Neural cell (in vitro differentiated cells): ENCODE measurements around the gene NSMF. TPM values are rescaled to one million over a fixed set of nuclear protein-coding genes. Genes with fewer than 3 reads are reported as not detected.

Experiments used
- H2AFZ ChIP-seq: fragments of 200-600, 300-800 bp; sonication (generic), shearing (Covaris generic); 2 replicates; pipeline ENCODE4 v1.6.0; 2014; ENCODE audit warnings: low read depth, mild to moderate bottlenecking, antibody characterized with exemption, low read length, moderate library complexity
- H3F3A ChIP-seq: fragments of 200-600 bp; shearing (Covaris generic); 2 replicates; pipeline ENCODE4 v1.6.1; 2016; ENCODE audit warnings: mild to moderate bottlenecking, moderate library complexity, mixed read lengths, antibody characterized with exemption, low read length; ENCODE audit not compliant: insufficient read depth, poor library complexity, severe bottlenecking
- H3K27ac ChIP-seq: fragments of 200-600, 300-800 bp; sonication (generic), shearing (Covaris generic); 2 replicates; pipeline ENCODE4 v1.5.1; 2014; ENCODE audit warnings: mild to moderate bottlenecking, low read length, moderate library complexity
- H3K27me3 ChIP-seq: fragments of 300-800, 200-600 bp; sonication (generic), shearing (Covaris generic); 2 replicates; pipeline ENCODE4 v1.6.0; 2014; ENCODE audit warnings: mild to moderate bottlenecking, low read depth, low read length, moderate library complexity; ENCODE audit not compliant: insufficient read depth
- H3K36me3 ChIP-seq: fragments of 300-800, 200-600 bp; sonication (generic), shearing (Covaris generic); 2 replicates; pipeline ENCODE4 v1.5.1; 2014; ENCODE audit warnings: mild to moderate bottlenecking, antibody characterized with exemption, low read length, moderate library complexity; ENCODE audit not compliant: insufficient read depth
- H3K4me2 ChIP-seq: fragments of 300-800, 200-600 bp; sonication (generic), shearing (Covaris generic); 2 replicates; pipeline ENCODE4 v1.6.0; 2014; ENCODE audit warnings: mild to moderate bottlenecking, low read length
- H3K4me3 ChIP-seq: fragments of 300-800, 200-600 bp; sonication (generic), shearing (Covaris generic); 2 replicates; pipeline ENCODE4 v1.5.1; 2014; ENCODE audit warnings: mild to moderate bottlenecking, low read length, moderate library complexity
- H3K79me2 ChIP-seq: fragments of 200-600 bp; shearing (Covaris generic); replicated peaks from 2 replicates; pipeline ENCODE4 v1.6.0; 2014; ENCODE audit warnings: mild to moderate bottlenecking, low read length, moderate library complexity; ENCODE audit not compliant: insufficient read depth
- H3K9ac ChIP-seq: fragments of 300-800, 200-600 bp; sonication (generic), shearing (Covaris generic); 2 replicates; pipeline ENCODE4 v1.6.1; 2016; ENCODE audit warnings: mild to moderate bottlenecking, low read length, mixed read lengths
- H3K9me2 ChIP-seq: fragments of 200-600 bp; shearing (Covaris generic); 2 replicates; pipeline ENCODE4 v1.6.1; 2016; ENCODE audit warnings: mild to moderate bottlenecking, low read length, mixed read lengths; ENCODE audit not compliant: insufficient read depth
- H3K9me3 ChIP-seq: fragments of 200-600, 300-800 bp; sonication (generic), shearing (Covaris generic); 2 replicates; pipeline ENCODE4 v1.6.1; 2016; ENCODE audit warnings: mild to moderate bottlenecking, mixed run types, low read length, moderate library complexity, mixed read lengths
- H4K20me1 ChIP-seq: fragments of 200-600 bp; shearing (Covaris generic); 2 replicates; pipeline ENCODE4 v1.6.1; 2016; ENCODE audit warnings: mild to moderate bottlenecking, mixed run types; ENCODE audit not compliant: insufficient read depth
- EP300 ChIP-seq: fragments of 450-650 bp; conservative IDR thresholded peaks from 2 replicates; pipeline ENCODE4 v1.6.1; 2014; ENCODE audit warnings: antibody characterized with exemption, mild to moderate bottlenecking, moderate library complexity; ENCODE audit not compliant: poor library complexity, severe bottlenecking
- EZH2 ChIP-seq: fragments of 200-600, 300-800 bp; shearing (Covaris generic), sonication (generic); IDR thresholded peaks from 2 replicates; pipeline ENCODE4 v1.6.1; 2014; ENCODE audit warnings: antibody characterized with exemption, low read length, borderline replicate concordance, mild to moderate bottlenecking; ENCODE audit not compliant: insufficient read depth, poor library complexity, severe bottlenecking
- MXI1 ChIP-seq: fragments of 450-650 bp; conservative IDR thresholded peaks from 2 replicates; pipeline ENCODE4 v1.6.1; 2014; ENCODE audit warnings: antibody characterized with exemption, mild to moderate bottlenecking; ENCODE audit not compliant: poor library complexity, severe bottlenecking
- POLR2AphosphoS5 ChIP-seq: IDR thresholded peaks from 2 replicates; pipeline ENCODE4 v1.6.1; 2012
- RAD21 ChIP-seq: fragments of 450-650 bp; conservative IDR thresholded peaks from 2 replicates; pipeline ENCODE4 v1.6.1; 2014; ENCODE audit warnings: antibody characterized with exemption, mild to moderate bottlenecking, moderate library complexity
- SMC3 ChIP-seq: fragments of 450-650 bp; conservative IDR thresholded peaks from 2 replicates; pipeline ENCODE4 v1.6.1; 2014; ENCODE audit warnings: antibody characterized with exemption, mild to moderate bottlenecking, moderate library complexity; ENCODE audit not compliant: poor library complexity
- TAF1 ChIP-seq: IDR thresholded peaks from 2 replicates; pipeline ENCODE4 v1.6.1; 2012; ENCODE audit warnings: low read depth
- polyA plus RNA-seq: library from polyadenylated mRNA; depleted of rRNA; stranded (reverse); fragments of >200 nt; gene quantifications from 2 replicates; pipeline ENCODE4 v1.2.3, GENCODE V29; 2014
- TF ChIP-seq, protein P1 (sequence below): fragments of 450-650 bp; IDR thresholded peaks from 2 replicates; pipeline ENCODE4 v1.5.1; 2014; ENCODE audit warnings: antibody characterized with exemption, mild to moderate bottlenecking, moderate library complexity; ENCODE audit not compliant: poor library complexity, severe bottlenecking

NSMF gene
- polyA plus RNA-seq, 1 donor from 2014 or later = 51.2 TPM

DNA sequence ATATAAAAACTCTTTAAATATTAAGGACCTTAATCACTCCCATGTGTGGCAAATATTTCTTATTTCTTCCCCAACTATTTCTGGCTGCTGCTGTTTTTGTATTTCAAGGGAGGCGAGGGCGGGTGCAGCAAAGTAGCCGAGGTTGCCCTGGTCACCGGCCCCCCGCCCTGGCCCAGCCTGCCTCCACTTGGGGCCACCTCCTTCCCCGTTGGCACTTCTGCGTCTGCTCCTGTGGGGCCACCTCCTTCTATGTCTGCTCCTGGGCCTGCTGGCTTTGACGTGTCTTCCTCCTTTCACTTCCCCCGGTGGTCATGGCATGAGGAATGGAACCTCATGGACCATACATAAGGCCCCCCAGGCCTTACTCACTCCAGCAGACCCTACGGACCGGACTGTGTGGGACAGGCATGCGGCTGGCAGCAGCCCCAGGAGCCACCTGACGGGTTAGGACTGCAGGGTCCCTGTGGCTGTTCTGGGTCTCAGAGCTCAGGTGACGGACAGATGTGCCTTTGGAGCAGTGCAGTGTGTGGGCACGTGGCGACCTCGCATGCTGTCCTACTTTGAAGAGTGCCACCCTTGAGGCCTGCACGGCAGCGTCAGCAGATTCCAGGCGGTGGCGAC, 12.2 kb downstream of the NSMF start:
- Histone ChIP-seq H3K4me2 (no peak overlapping the region), H3K36me3 (no peaks in the 10 kb centered on the region), H4K20me1 (no peaks in the 10 kb centered on the region), H3K9me3 (no peaks in the 10 kb centered on the region), H2AFZ (no peak overlapping the region), H3K79me2 (no peaks in the 10 kb centered on the region), H3K9me2 (no peaks in the 10 kb centered on the region), H3K4me3 (no peak overlapping the region), H3F3A (no peaks in the 10 kb centered on the region), H3K27ac (no peak overlapping the region), H3K9ac (no peak overlapping the region), H3K27me3 (peaks cover 5% of the 10 kb centered on the region)
- TF ChIP-seq MXI1 = no peak
- no peak for TF ChIP-seq TAF1
- TF ChIP-seq EP300 = no peak
- TF ChIP-seq RAD21 = no peak
- TF ChIP-seq POLR2AphosphoS5 = no peak
- TF ChIP-seq EZH2 = no peak
- TF ChIP-seq, protein P1, sequence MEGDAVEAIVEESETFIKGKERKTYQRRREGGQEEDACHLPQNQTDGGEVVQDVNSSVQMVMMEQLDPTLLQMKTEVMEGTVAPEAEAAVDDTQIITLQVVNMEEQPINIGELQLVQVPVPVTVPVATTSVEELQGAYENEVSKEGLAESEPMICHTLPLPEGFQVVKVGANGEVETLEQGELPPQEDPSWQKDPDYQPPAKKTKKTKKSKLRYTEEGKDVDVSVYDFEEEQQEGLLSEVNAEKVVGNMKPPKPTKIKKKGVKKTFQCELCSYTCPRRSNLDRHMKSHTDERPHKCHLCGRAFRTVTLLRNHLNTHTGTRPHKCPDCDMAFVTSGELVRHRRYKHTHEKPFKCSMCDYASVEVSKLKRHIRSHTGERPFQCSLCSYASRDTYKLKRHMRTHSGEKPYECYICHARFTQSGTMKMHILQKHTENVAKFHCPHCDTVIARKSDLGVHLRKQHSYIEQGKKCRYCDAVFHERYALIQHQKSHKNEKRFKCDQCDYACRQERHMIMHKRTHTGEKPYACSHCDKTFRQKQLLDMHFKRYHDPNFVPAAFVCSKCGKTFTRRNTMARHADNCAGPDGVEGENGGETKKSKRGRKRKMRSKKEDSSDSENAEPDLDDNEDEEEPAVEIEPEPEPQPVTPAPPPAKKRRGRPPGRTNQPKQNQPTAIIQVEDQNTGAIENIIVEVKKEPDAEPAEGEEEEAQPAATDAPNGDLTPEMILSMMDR = no peak

DNA sequence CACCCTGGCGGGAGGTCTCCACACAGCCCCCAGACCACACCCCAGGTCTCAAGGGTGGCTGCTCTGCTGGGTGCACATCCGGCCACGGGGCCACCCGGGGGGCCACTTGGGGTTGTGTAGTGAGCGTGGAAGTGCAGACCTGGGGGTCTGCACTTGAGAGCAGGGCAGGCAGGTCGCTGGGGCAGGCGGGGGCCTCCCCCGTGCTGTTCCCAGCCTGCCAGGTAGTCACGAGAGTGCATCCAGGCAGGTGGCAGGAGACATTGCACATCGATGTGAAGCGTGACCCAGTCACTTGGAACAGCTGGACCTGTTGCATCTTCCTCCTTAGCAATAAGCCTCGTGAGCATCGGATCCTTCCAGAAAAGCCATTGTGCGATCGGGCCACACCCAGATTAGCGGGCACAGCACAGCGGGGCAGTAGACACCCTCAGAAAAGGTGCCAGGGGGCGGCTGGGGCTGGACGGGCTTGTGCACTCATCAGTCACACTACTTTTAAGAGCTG, 13.2 kb downstream of the NSMF start:
- H3K4me2 ChIP-seq = no peak overlapping the region
- no peaks in the 10 kb centered on the region for H3K79me2 ChIP-seq
- no peak overlapping the region for H3K4me3 ChIP-seq
- no peaks in the 10 kb centered on the region for H3F3A ChIP-seq
- H3K27ac ChIP-seq = no peak overlapping the region
- no peak for TF ChIP-seq TAF1
- TF ChIP-seq SMC3 = no peak
- no peak for TF ChIP-seq EZH2
- H3K27me3 ChIP-seq = peaks cover 10% of the 10 kb centered on the region
- no peak overlapping the region for H3K9ac ChIP-seq
- no peaks in the 10 kb centered on the region for H3K36me3 ChIP-seq
- no peaks in the 10 kb centered on the region for H4K20me1 ChIP-seq
- H3K9me3 ChIP-seq = no peaks in the 10 kb centered on the region
- H3K9me2 ChIP-seq = no peaks in the 10 kb centered on the region
- no peak overlapping the region for H2AFZ ChIP-seq

DNA sequence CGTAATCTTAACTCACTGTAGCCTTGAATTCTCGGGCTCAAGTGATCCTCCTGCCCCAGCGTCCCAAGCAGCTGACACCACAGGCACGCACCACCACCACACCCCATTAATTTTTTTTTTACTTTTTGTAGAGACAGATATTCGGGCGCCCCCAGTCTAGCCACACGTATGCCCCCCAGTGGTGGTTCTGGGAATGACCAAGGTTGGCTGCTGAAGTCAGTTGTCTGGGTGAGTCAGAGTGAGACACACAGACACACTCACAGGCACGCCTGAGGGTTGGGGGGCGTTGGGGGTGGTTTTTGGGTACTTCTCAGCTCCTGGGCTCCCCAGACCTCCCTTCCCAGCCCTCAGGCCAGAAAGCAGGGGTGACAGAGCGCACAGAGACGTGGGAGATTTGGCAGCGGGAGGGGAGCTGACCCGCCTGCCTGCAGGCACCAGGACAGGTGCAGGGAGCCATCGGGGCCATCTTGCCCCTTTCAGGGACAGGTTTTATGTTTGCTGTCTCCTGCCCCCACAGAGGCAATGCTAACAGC, 13.8 kb downstream of the NSMF start:
- H3K36me3 ChIP-seq = no peaks in the 10 kb centered on the region
- H3K79me2 ChIP-seq = no peaks in the 10 kb centered on the region
- H3K4me3 ChIP-seq = no peak overlapping the region
- no peaks in the 10 kb centered on the region for H4K20me1 ChIP-seq
- H3F3A ChIP-seq = no peaks in the 10 kb centered on the region
- H3K27me3 ChIP-seq = peaks cover 10% of the 10 kb centered on the region
- no peaks in the 10 kb centered on the region for H3K9me2 ChIP-seq
- no peak overlapping the region for H2AFZ ChIP-seq
- H3K9me3 ChIP-seq = no peaks in the 10 kb centered on the region
- no peak overlapping the region for H3K9ac ChIP-seq
- no peak overlapping the region for H3K4me2 ChIP-seq
- no peak overlapping the region for H3K27ac ChIP-seq
- TF ChIP-seq EP300 (no peak), EZH2 (no peak), SMC3 (peak; percentile 69), POLR2AphosphoS5 (no peak), RAD21 (peak; percentile 49), TAF1 (no peak)
- TF ChIP-seq, protein P1 = peak; percentile 73
